NCI-H128 (cell line): ENCODE measurements around the gene RNF225.
"Not testable (repeated sequence)": the region's sequence is repeated elsewhere in the genome, so short reads cannot be mapped to it uniquely, and the experiment has no call there.

Source experiments
- DNase-seq: peaks from one replicate; lab custom pipeline; 2025; ENCODE audit not compliant: unreplicated experiment; lab: John Stamatoyannopoulos, UW

Gene RNF225

GRCh38 chr19:58361900-58362271 is 33.6 kb upstream of the RNF225 start:
- DNase-seq = no peak

DNA sequence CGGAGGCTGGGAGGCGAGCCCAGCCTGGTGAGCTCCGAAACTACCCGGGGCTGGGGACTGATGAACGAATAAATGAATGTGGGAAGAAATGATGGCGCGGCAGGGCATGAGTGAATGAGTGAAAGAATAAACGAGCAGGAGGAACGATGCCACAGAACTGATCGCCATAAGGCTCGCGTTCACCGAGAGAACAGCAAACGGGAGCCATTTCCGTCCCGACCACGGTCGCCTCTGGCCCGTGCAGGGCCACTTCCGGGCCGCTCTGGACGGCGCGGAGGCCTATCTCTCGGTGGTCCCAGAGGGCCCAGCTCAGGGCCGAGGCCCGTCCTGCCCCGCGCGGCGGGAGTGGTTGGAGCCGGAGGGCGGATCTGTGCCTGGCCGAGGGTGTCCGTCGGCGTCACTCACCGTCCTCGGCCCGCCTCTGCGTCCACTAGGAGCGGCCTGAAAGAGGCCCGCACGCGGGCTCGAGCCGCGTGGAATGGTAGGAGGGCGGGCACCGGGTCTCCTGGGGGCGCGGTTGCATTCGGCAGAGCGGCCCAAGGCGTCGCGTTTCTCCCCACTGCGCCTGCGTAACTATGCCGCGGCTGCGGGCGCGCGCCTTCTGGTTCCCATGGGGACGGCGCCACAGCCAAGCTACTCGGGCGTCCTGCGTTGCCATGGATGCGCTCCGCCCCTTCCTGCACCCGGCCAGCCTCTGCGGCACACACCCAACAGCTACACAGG is 33.0 kb upstream of the RNF225 start, which contains the start of gene ZNF497:
Gene ZNF497, minus strand, starts transcription at position 480 of the 723 bp plus-strand sequence. CDS start 5,116 bp downstream, outside the sequence.
- peak; percentile 92 for DNase-seq

GRCh38 chr19:58364146-58364545 is 31.3 kb upstream of the RNF225 start:
- no peak for DNase-seq

DNA sequence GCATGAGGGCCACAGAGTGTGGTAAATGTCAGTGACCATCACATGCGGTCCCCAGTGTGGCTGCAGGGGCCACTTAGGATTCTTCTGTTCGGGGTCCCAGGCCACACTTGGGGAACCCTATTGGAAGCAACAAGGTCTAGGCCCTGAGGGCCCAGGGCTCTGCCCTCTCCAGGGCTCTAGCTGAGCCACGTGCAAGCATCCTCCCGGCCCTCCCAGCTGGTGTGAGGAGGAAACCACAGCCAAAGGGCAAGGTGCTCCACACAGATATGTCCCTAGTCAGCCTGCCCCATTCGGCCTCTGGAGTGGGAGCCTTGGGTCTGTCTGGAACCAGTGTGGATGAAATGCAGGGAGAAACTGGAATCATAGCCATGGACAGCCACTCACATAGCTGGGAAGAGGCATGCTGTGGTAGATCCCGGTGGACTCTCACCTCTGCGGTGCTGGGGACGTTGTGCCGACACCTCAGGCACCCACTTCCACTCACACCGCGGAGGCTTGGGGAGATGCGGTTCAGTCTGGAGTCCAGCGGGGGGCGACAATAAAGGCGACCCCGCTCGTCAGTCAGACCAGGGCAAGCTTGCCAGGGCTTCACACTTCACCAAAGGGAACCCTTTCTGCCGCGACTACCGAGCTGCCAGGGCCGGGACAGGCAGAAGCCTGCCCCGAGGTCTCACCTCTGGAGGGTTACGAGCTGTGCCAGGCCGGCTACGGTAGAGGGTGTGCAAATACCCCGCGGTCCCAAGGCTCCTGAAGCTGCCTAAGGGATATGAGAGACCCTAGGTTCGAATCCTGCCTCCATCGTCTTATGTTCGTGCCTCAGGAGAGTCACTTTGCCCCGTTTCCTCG is 28.6 kb upstream of the RNF225 start:
- no peak for DNase-seq

DNA sequence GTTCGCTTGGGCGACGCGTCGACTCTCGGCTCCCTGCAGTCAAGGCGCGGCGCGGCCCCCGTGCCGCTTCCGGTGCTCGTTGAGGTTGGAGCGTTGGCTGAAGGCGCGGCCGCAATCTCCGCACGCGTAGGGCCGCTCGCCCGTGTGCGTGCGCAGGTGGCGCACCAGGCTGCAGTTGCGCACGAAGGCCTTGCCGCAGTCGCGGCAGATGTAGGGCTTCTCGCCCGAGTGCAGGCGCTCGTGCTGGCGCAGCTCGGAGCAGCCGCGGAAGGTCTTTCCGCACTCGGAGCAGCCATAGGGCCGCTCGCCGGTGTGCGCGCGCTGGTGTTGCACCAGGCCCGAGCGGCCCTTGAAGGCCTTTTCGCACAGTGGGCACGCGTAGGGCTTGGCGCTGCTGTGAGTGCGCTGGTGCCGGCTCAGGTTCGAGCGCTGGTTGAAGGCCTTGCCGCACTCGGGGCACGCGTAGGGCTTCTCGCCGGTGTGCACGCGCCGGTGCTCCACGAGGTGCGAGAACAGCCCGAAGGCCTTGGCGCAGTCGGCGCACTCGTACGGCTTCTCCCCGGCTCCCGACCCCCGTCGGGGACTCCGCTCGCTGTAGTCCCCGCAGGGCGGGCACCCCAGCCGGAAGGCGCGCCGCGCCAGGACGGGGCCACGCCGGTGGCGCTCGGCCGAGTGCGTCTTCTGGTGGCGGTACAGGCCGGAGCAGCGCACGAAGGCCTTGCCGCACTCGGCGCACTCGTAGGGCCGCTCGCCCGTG is 27.6 kb upstream of the RNF225 start:
- DNase-seq = no peak

GRCh38 chr19:58368561-58369360 is 26.7 kb upstream of the RNF225 start:
- no peak for DNase-seq

DNA sequence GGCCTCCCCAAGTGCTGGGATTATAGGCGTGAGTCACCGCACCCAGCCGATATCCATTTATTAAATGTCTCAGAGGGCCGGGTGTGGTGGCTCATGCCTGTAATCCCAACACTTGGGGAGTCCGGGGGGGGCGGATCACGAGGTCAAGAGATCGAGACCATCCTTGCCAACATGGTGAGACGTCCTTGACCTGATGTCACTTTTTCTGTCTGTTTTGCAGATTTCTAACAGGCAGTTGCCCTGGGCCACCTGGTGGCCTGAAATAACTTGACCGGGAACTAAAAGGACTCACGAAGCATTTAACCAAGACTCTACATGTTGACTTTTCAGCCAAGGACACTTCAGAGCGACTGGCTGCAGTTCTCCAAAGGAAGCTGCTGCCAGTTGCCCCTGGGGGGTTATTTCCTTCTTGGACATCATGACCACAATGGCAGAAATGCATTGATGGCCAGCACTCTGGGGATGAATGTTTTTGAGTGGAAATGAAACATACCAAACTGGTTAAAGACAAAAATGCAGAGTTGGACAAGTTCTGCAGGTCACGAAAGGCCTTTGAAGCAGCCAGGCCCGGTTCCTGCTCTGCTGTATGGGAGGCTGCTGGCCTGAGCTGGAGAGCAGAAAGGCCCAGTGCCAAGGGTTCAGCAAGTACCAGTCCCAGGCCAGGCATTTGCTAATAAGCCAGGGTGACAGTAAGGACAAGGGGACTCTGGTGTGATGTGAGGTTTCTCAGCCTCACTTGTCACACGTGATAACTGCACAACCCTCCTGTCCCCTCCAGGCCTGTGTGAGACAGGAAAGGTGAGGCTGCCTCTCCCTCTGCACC is 22.9 kb upstream of the RNF225 start:
- no peak for DNase-seq

GRCh38 chr19:58374200-58374599 is 21.3 kb upstream of the RNF225 start:
- no peak for DNase-seq

- not testable (repeated sequence) for DNase-seq
Measured at GRCh38 chr19:58376724-58377123, 18.7 kb upstream of the RNF225 start.

DNA sequence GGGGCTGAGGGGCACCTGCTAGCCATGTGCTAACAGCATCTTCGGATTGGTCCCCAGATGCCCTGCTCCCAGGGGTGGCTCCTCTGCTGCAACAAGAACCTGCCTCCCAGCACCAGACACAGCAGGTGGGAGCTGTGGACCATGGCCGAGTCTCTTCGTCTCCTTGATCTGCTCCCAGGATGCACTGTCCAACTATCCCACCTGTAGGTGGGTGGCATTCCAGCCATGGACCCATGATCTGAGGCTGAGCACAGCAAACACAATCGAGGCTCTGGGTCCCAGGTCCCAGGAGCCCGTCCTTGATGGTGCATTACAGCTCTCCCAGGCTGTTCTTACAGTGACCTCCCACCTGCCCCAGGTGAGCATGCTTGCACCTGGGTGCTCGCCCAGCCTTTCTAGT is 16.2 kb upstream of the RNF225 start:
- DNase-seq = no peak

DNA sequence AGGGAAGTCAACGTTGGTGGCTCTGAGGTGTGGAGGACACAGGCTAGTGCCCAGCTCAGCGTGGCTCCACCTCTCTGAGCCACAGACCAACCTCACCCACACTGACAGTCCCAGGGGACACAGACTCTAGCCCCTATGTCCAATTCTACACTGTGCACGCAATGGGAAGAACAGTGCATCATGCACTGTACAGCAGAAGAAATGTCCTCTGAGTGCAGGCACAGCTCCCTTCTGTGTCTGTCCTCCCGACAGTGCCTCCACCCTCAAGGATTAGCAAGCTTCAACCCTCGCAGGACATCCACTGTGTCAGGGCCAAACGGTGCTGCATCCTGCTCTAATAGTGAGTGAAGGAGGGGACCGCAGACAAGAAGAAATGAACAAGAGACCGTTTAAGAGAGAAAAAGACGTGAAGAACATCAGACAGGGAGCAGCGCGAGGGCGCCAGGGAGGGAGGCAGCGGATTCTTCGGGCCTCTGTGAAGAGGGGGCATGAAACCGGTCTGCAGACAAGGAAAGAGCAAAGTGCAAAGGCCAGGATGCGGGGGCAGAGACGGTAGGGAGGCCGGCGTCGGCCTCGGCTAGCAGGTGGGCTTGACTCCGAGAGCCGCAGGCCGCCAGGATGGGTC is 15.3 kb upstream of the RNF225 start:
- DNase-seq = no peak

GRCh38 chr19:58380662-58381459 is 14.6 kb upstream of the RNF225 start, which contains the start of gene ZNF837:
Gene ZNF837 (minus strand): TSS chr19:58381030. CDS start chr19:58369332, 11,698 bp downstream.
- DNase-seq = peak; percentile 100

GRCh38 chr19:58381460-58382212 is 13.8 kb upstream of the RNF225 start:
- no peak for DNase-seq

- no peak for DNase-seq
Measured at GRCh38 chr19:58382997-58383603, 12.4 kb upstream of the RNF225 start.

DNA sequence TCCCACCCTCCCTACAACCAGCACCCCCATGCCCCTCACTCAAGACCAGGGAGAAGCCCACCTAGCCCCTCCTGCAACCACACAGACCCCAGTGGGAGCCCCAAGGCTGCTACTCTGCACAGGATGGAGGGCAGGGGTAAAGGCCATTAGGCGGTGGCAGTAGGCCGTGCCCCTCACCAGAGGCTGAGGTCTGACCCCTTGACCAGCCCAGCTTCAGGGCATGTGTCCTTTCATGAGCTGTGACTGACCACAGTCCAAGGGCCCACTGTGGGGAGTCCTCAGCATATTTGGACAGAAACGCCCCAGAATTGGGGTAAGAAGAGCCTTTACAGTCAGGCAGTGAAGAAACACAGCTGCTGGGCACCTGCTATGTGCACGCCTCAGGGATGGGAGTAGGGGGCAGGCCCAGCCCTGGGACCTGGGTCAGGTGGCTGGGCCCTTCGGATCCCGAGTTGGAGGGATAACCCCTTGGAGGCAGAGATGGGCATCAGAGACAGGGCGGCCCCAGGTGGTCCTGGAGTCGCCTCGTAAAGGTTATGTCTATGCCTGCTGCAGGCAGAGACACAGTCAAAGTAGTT is 10.1 kb upstream of the RNF225 start:
- DNase-seq = no peak

DNA sequence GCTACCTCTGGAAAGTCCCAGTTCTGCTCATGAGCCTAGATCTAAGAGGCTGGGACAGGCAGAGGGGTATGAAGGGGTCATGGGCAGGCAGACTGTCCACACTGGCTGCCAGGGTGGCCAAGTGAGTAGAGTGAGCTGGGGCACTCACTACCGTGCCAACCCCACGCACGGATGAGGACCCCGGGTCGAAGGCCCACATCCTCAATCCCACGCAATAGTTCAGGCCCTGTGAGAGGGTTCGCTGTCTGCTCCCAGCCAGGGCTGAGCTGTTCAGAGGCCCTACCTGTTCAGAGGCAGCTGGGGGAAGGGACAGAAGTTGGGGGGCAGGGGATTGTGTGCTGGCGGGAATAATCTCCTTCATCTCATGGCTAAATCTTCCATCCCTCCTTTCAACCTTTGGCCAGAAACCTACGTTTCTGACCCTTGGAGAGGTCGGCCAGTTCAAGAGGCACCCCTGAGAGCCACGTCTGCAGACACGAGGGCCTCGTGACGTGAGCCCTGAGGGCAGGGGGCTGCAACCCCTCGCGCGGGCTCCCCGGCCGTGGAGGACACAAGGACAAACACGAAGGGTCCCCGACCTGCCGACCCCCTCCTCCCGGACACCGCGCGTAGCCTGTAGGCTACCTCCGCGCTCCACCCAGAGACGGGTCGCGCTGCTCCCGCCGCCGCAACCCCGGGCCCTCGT is 9.4 kb upstream of the RNF225 start:
- DNase-seq = no peak
